Activated CD4-positive, alpha-beta T cell treated with anti-CD3 and anti-CD28 coated beads, Interleukin-2, amount 10 ng/mL, durations not matched to agents 24 days and 14 days (primary cell): ENCODE results near the gene TNXB. TPM values are rescaled to one million over a fixed set of nuclear protein-coding genes. Genes with fewer than 3 reads are reported as not detected.
"Not testable (repeated sequence)": the region's sequence is repeated elsewhere in the genome, so short reads cannot be mapped to it uniquely, and the experiment has no call there.

Source experiments
- DNase-seq: peaks from one replicate; pipeline ENCODE4 v3.0.0; 2022
- H3K27ac Mint-ChIP-seq: one replicate; pipeline ENCODE4 v1.8.0; 2022; ENCODE audit warnings: mild to moderate bottlenecking, mixed read lengths
- H3K27me3 Mint-ChIP-seq: one replicate; pipeline ENCODE4 v1.8.0; 2022; ENCODE audit warnings: mixed read lengths
- H3K36me3 Mint-ChIP-seq: one replicate; pipeline ENCODE4 v1.8.0; 2022; ENCODE audit warnings: low read depth, mild to moderate bottlenecking, mixed read lengths
- H3K4me1 Mint-ChIP-seq: one replicate; pipeline ENCODE4 v1.8.0; 2021; ENCODE audit warnings: mixed read lengths
- H3K4me3 Mint-ChIP-seq: one replicate; pipeline ENCODE4 v1.8.0; 2022; ENCODE audit warnings: mild to moderate bottlenecking, moderate library complexity, mixed read lengths
- H3K9me3 Mint-ChIP-seq: one replicate; pipeline ENCODE4 v1.8.0; 2021; ENCODE audit warnings: mixed read lengths
- intact Hi-C: fragments of 100-400 bp; cut with micrococcal nuclease; formaldehyde crosslinking; loops from one replicate; pipeline ENCODE4 v1.15.1; 2023
- total RNA-seq: library from RNA; stranded (reverse); gene quantifications from 2 replicates; pipeline ENCODE4 v1.2.3, GENCODE V29; 2022

TNXB gene
- total RNA-seq, 1 donor from 2014 or later: 3.3 TPM

GRCh38 chr6:32079566-32080290 lies 29.4 kb downstream of the TNXB start:
- Mint-ChIP-seq H3K27ac (no peak overlapping the region), H3K36me3 (no peaks in the 10 kb centered on the region), H3K4me1 (no peaks in the 10 kb centered on the region), H3K9me3 (no peaks in the 10 kb centered on the region), H3K27me3 (peaks cover 22% of the 10 kb centered on the region), H3K4me3 (no peak overlapping the region)
- intact Hi-C loops: no loop called here
- no peak for DNase-seq

GRCh38 chr6:32076321-32076809 lies 32.8 kb downstream of the TNXB start:
- Mint-ChIP-seq H3K9me3 (no peaks in the 10 kb centered on the region), H3K4me3 (no peak overlapping the region), H3K27ac (no peak overlapping the region), H3K36me3 (no peaks in the 10 kb centered on the region), H3K27me3 (peaks cover 5% of the 10 kb centered on the region), H3K4me1 (no peaks in the 10 kb centered on the region)
- intact Hi-C loops: no loop called here
- DNase-seq: no peak

DNA sequence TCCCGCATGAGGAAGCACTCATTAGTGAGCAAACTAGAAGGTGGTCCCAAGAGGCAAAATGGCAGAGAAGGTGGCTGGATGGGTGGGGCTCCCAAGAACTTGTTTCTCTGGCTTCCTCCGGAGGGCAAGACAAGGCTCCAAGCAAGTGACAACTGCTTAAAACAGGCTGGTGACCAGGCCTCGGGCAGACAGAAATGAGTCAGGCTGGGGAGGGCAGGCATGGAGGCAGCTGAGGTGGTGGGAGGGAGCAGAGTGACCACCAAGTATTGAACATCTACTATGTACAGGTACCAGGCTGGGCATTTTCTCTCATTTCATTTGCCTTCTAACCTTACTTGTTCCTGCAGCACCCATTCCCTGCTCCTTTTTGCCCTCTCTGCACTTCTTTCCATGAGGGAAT lies 33.4 kb downstream of the TNXB start:
- no peak for DNase-seq
- Mint-ChIP-seq H3K27ac (no peak overlapping the region), H3K36me3 (no peaks in the 10 kb centered on the region), H3K9me3 (no peaks in the 10 kb centered on the region), H3K4me3 (no peak overlapping the region), H3K4me1 (no peaks in the 10 kb centered on the region), H3K27me3 (peaks cover 3% of the 10 kb centered on the region)
- intact Hi-C loops: no loop called here

DNA sequence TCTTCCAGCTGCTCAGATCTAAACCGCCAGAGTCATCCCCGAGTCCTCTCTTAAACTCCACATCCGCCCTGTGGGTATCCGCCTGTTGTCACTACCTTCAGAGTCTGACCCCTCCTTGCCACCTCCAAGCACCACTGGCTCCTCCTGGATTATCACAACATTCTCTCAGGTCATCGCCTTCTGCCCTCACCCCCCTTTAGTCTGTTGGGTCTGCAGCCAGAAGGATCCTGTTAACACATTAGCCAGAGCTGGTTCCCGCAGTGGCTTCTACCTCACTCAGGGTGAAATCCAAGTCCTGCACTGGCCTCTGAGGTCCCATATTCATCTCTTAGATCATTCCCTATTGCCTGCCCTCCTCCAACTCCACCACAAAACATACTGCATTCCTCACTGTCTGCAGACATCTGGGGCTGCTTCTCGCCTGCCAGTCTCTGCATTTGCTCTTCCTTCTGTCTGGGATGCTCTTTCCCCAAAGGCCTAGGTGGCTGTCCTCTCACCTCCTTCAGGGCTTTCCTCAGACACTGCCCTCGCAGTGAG lies 34.1 kb downstream of the TNXB start:
- intact Hi-C loops: no loop called here
- H3K27ac Mint-ChIP-seq: no peak overlapping the region
- H3K4me3 Mint-ChIP-seq: no peak overlapping the region
- H3K27me3 Mint-ChIP-seq: no peaks in the 10 kb centered on the region
- H3K4me1 Mint-ChIP-seq: no peaks in the 10 kb centered on the region
- no peaks in the 10 kb centered on the region for H3K36me3 Mint-ChIP-seq
- H3K9me3 Mint-ChIP-seq: no peaks in the 10 kb centered on the region
- no peak for DNase-seq

GRCh38 chr6:32073613-32074012 lies 35.5 kb downstream of the TNXB start:
- Mint-ChIP-seq H3K36me3 (no peaks in the 10 kb centered on the region), H3K4me1 (no peaks in the 10 kb centered on the region), H3K9me3 (no peaks in the 10 kb centered on the region), H3K27me3 (no peaks in the 10 kb centered on the region), H3K27ac (no peak overlapping the region), H3K4me3 (no peak overlapping the region)
- intact Hi-C loops: no loop called here
- no peak for DNase-seq

GRCh38 chr6:32073101-32073500 lies 36.0 kb downstream of the TNXB start:
- no peak for DNase-seq
- H3K9me3 Mint-ChIP-seq: no peaks in the 10 kb centered on the region
- H3K4me3 Mint-ChIP-seq: no peak overlapping the region
- no peaks in the 10 kb centered on the region for H3K27me3 Mint-ChIP-seq
- no peak overlapping the region for H3K27ac Mint-ChIP-seq
- H3K36me3 Mint-ChIP-seq: no peaks in the 10 kb centered on the region
- intact Hi-C loops: no loop called here
- H3K4me1 Mint-ChIP-seq: no peaks in the 10 kb centered on the region

- intact Hi-C loops: no loop called here
- H3K4me3 Mint-ChIP-seq: no peak overlapping the region
- H3K27ac Mint-ChIP-seq: no peak overlapping the region
- no peaks in the 10 kb centered on the region for H3K9me3 Mint-ChIP-seq
- H3K36me3 Mint-ChIP-seq: no peaks in the 10 kb centered on the region
- DNase-seq: no peak
- peaks cover 1% of the 10 kb centered on the region for H3K27me3 Mint-ChIP-seq
- H3K4me1 Mint-ChIP-seq: no peaks in the 10 kb centered on the region
Measured at GRCh38 chr6:32070814-32071543, 38.2 kb downstream of the TNXB start.

- no peak for DNase-seq
- Mint-ChIP-seq H3K27me3 (peaks cover 1% of the 10 kb centered on the region), H3K9me3 (no peaks in the 10 kb centered on the region), H3K27ac (no peak overlapping the region), H3K4me1 (no peaks in the 10 kb centered on the region), H3K36me3 (no peaks in the 10 kb centered on the region), H3K4me3 (no peak overlapping the region)
- intact Hi-C loops: no loop called here
Measured at GRCh38 chr6:32069878-32070515, 39.1 kb downstream of the TNXB start.

DNA sequence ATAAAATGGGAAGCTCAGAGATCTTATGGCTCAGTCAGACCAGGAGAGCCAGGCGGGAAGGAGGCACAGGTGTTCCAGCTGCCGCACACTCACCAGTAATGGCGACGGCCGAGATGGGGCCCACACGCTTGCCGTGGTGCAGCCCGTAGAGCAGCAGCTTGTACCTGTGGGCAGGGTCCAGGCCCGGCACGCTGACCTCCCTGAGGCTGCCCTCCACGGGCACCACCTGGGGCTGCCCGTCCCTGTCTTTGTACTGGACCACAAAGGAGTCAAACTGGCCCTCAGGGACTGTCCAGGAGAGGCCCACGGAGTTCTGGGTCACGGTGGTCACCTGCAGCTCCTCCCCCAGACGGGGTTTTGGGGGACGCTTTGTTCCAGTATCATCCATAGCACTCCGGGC lies 39.7 kb downstream of the TNXB start:
- DNase-seq: no peak
- Mint-ChIP-seq H3K36me3 (no peaks in the 10 kb centered on the region), H3K27ac (no peak overlapping the region), H3K27me3 (peaks cover 1% of the 10 kb centered on the region), H3K4me1 (no peaks in the 10 kb centered on the region), H3K9me3 (no peaks in the 10 kb centered on the region), H3K4me3 (no peak overlapping the region)
- intact Hi-C loops: no loop called here

- Mint-ChIP-seq H3K27ac (no peak overlapping the region), H3K36me3 (no peaks in the 10 kb centered on the region), H3K27me3 (peaks cover 1% of the 10 kb centered on the region), H3K9me3 (no peaks in the 10 kb centered on the region), H3K4me3 (no peak overlapping the region), H3K4me1 (no peaks in the 10 kb centered on the region)
- intact Hi-C loops: no loop called here
- DNase-seq: no peak
Measured at GRCh38 chr6:32068867-32069266, 40.3 kb downstream of the TNXB start.

DNA sequence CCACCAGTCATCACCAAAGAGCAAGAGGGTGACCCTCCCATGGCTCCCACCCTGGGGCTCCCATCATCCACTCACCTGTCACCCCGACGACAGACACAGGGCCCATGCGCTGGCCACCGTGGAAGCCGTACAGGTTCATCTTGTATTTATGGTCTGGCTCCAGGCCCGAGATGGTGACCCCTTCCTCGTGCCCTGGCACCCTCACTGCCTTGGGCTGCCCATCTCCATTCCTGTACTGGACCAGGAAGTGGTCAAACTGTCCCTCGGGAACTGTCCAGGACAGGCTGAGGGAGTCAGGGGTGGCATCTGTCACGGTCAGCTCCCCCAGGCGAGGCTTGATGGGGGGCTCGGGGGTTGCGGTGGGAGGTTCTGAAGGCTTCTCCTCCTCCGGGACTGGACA lies 40.8 kb downstream of the TNXB start:
- intact Hi-C loops, DNase-seq, H3K27me3 Mint-ChIP-seq, H3K4me3 Mint-ChIP-seq, H3K36me3 Mint-ChIP-seq, H3K27ac Mint-ChIP-seq, H3K9me3 Mint-ChIP-seq, H3K4me1 Mint-ChIP-seq: not testable (repeated sequence)

- H3K4me3 Mint-ChIP-seq, H3K9me3 Mint-ChIP-seq, H3K4me1 Mint-ChIP-seq, H3K27me3 Mint-ChIP-seq, intact Hi-C loops, H3K27ac Mint-ChIP-seq, DNase-seq, H3K36me3 Mint-ChIP-seq: not testable (repeated sequence)
Measured at GRCh38 chr6:32067521-32067920, 41.6 kb downstream of the TNXB start.

DNA sequence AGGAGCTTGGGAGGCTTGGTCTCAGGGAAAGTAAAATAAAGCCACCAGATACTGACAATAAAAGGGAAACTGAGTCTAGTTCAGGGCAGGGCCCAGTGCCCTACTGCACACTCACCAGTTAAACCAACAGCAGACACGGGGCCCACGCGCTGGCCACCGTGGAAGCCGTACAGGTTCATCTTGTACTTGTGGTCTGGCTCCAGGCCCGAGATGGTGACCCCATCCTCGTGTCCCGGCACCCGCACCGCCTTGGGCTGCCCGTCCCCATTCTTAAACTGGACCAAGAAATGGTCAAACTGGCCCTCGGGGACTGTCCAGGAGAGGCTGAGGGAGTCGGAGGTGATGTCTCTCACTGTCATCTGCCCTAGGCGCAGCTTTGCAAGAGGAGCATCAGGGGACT lies 44.4 kb downstream of the TNXB start:
- intact Hi-C loops: no loop called here

More for the DNA sequence above, 44.4 kb downstream of the TNXB start:
- Mint-ChIP-seq H3K36me3 (no peaks in the 10 kb centered on the region), H3K4me3 (no peak overlapping the region), H3K9me3 (no peaks in the 10 kb centered on the region), H3K4me1 (no peaks in the 10 kb centered on the region), H3K27ac (no peak overlapping the region), H3K27me3 (peaks cover 1% of the 10 kb centered on the region)
- no peak for DNase-seq
